Measurements from ENCODE around the gene NOP16.

GRCh38 chr5:176414704-176415103 is 26.3 kb upstream of the NOP16 start:
- TF ChIP-seq POLR2A (IDR thresholded peaks at IDR 0.05; ENCODE audit: low read depth, low read length) (no peak), POLR2AphosphoS5 (IDR thresholded peaks at IDR 0.05; ENCODE audit: low read depth, low read length) (no peak)
